Measurements from ENCODE around the gene MRAP.

MRAP gene

GRCh38 chr21:32299695-32300094 is 1.0 kb downstream of the MRAP start:
- no peak overlapping the region for H3K4me3 ChIP-seq (ENCODE audit: low read depth, low read length)
- TF ChIP-seq, protein P1, sequence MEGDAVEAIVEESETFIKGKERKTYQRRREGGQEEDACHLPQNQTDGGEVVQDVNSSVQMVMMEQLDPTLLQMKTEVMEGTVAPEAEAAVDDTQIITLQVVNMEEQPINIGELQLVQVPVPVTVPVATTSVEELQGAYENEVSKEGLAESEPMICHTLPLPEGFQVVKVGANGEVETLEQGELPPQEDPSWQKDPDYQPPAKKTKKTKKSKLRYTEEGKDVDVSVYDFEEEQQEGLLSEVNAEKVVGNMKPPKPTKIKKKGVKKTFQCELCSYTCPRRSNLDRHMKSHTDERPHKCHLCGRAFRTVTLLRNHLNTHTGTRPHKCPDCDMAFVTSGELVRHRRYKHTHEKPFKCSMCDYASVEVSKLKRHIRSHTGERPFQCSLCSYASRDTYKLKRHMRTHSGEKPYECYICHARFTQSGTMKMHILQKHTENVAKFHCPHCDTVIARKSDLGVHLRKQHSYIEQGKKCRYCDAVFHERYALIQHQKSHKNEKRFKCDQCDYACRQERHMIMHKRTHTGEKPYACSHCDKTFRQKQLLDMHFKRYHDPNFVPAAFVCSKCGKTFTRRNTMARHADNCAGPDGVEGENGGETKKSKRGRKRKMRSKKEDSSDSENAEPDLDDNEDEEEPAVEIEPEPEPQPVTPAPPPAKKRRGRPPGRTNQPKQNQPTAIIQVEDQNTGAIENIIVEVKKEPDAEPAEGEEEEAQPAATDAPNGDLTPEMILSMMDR (IDR thresholded peaks at IDR 0.05; ENCODE audit: borderline replicate concordance, insufficient read depth, low read depth, low read length), result no peak

DNA sequence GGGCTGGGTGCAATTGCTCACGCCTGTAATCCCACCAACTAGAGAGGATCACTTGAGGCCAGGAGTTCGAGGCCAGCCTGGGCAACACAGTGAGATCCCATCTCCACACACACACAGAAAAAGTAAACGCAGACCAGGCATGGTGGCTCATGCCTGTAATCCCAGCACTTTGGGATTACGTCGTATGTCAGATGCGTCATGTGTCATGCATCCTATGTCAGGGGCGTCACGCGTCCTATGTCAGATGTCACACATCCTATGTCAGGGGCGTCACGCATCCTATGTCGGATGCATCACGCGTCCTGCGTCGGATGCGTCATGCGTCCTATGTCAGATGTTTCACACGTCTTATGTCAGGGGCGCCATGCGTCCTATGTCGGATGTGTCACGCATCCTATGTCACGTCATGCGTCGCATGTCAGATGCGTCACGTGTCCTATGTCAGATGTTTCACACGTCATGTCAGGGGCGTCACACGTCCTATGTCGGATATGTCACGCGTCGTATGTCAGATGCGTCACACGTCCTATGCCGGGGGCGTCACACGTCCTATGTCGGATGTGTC is 1.5 kb downstream of the MRAP start:
- no peak overlapping the region for H3K4me3 ChIP-seq (ENCODE audit: low read depth, low read length)
- TF ChIP-seq, protein P1 (IDR thresholded peaks at IDR 0.05; ENCODE audit: borderline replicate concordance, insufficient read depth, low read depth, low read length), result no peak

- no peak overlapping the region for H3K4me3 ChIP-seq (ENCODE audit: low read depth, low read length)
- TF ChIP-seq, protein P1 (IDR thresholded peaks at IDR 0.05; ENCODE audit: borderline replicate concordance, insufficient read depth, low read depth, low read length), result no peak
Measured at GRCh38 chr21:32301596-32301995, 2.9 kb downstream of the MRAP start.

- TF ChIP-seq, protein P1 (IDR thresholded peaks at IDR 0.05; ENCODE audit: borderline replicate concordance, insufficient read depth, low read depth, low read length), result no peak
- H3K4me3 ChIP-seq (ENCODE audit: low read depth, low read length), result no peak overlapping the region
Measured at GRCh38 chr21:32302560-32302959, 3.9 kb downstream of the MRAP start.

- TF ChIP-seq, protein P1 (IDR thresholded peaks at IDR 0.05; ENCODE audit: borderline replicate concordance, insufficient read depth, low read depth, low read length), result no peak
- no peak overlapping the region for H3K4me3 ChIP-seq (ENCODE audit: low read depth, low read length)
Measured at GRCh38 chr21:32303385-32303784, 4.7 kb downstream of the MRAP start.

DNA sequence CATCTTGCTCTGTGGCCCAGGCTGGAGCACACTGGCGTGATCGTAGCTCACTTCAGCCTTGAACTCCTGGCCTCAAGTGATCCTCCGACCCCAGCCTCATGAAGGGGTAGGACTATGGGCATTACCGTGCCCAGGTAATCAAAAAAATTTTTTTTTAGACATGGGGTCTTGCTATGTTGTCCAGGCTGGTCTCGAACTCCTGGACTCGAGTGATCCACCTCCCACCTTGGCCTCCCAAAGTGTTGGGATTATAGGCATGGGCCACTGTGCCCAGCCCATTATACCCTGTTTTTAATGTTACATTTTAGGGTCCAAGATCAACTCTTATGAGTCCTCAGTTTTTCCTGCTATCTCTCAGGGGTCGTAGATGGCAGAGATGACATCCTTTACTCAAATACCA is 6.3 kb downstream of the MRAP start:
- TF ChIP-seq, protein P1 (IDR thresholded peaks at IDR 0.05; ENCODE audit: borderline replicate concordance, insufficient read depth, low read depth, low read length), result no peak
- H3K4me3 ChIP-seq (ENCODE audit: low read depth, low read length), result no peak overlapping the region

- TF ChIP-seq, protein P1 (IDR thresholded peaks at IDR 0.05; ENCODE audit: borderline replicate concordance, insufficient read depth, low read depth, low read length), result 0 out of 2 replicates have a peak, but pooled peaks have one; percentile 11
- H3K4me3 ChIP-seq (ENCODE audit: low read depth, low read length), result no peak overlapping the region
Measured at GRCh38 chr21:32306021-32306780, 7.5 kb downstream of the MRAP start.
